Astrocyte (in vitro differentiated cells and primary cell): Measurements from ENCODE around the gene FGD4. TPM values are rescaled to one million over a fixed set of nuclear protein-coding genes. Genes with fewer than 3 reads are reported as not detected.

Source experiments
- DNase-seq: peaks from one replicate; pipeline ENCODE4 v3.0.0-alpha.2; 2010; ENCODE audit warnings: low read depth
- FAIRE-seq: peaks from 2 replicates; lab custom pipeline; 2011; peaks lifted over from hg19 to GRCh38; lab: Jason Lieb, UNC
- H2AFZ ChIP-seq: 2 replicates; pipeline ENCODE4 v1.6.0; 2012; ENCODE audit warnings: low read depth, low read length, inconsistent platforms
- H3K27ac ChIP-seq: 2 replicates; pipeline ENCODE4 v1.5.1; 2011; ENCODE audit warnings: low read depth, low read length, inconsistent platforms
- H3K27me3 ChIP-seq: 2 replicates; pipeline ENCODE4 v1.6.0; 2011; ENCODE audit warnings: low read length, inconsistent platforms; ENCODE audit not compliant: insufficient read depth
- H3K36me3 ChIP-seq: 2 replicates; pipeline ENCODE4 v1.5.1; 2011; ENCODE audit warnings: low read length, inconsistent platforms; ENCODE audit not compliant: insufficient read depth
- H3K4me1 ChIP-seq: 2 replicates; pipeline ENCODE4 v1.5.1; 2011; ENCODE audit warnings: low read length, inconsistent platforms; ENCODE audit not compliant: insufficient read depth
- H3K4me2 ChIP-seq: 2 replicates; pipeline ENCODE4 v1.6.0; 2012; ENCODE audit warnings: low read length, inconsistent platforms
- H3K4me3 ChIP-seq: 2 replicates; pipeline ENCODE4 v1.5.1; 2011; ENCODE audit warnings: low read depth, mild to moderate bottlenecking, low read length, inconsistent platforms; ENCODE audit not compliant: insufficient read depth
- H3K79me2 ChIP-seq: 2 replicates; pipeline ENCODE4 v1.6.0; 2012; ENCODE audit warnings: mild to moderate bottlenecking, low read length, inconsistent platforms; ENCODE audit not compliant: insufficient read depth
- H3K9ac ChIP-seq: 2 replicates; pipeline ENCODE4 v1.6.0; 2012; ENCODE audit warnings: mild to moderate bottlenecking, low read length, inconsistent platforms
- H3K9me3 ChIP-seq: 2 replicates; pipeline ENCODE4 v1.5.1; 2012; ENCODE audit warnings: low read depth, mild to moderate bottlenecking, low read length, inconsistent platforms; ENCODE audit not compliant: insufficient read depth
- H4K20me1 ChIP-seq: 2 replicates; pipeline ENCODE4 v1.6.0; 2012; ENCODE audit warnings: low read length, inconsistent platforms; ENCODE audit not compliant: insufficient read depth
- H3K27ac Mint-ChIP-seq: one replicate; pipeline ENCODE4 v1.8.0; 2021; ENCODE audit warnings: mild to moderate bottlenecking, mixed read lengths; ENCODE audit not compliant: unreplicated experiment
- H3K27me3 Mint-ChIP-seq: one replicate; pipeline ENCODE4 v1.8.0; 2021; ENCODE audit warnings: low read depth, mixed read lengths; ENCODE audit not compliant: unreplicated experiment
- H3K36me3 Mint-ChIP-seq: one replicate; pipeline ENCODE4 v1.8.0; 2021; ENCODE audit warnings: low read depth, mixed read lengths; ENCODE audit not compliant: unreplicated experiment
- H3K4me1 Mint-ChIP-seq: one replicate; pipeline ENCODE4 v1.8.0; 2021; ENCODE audit warnings: low read depth, mixed read lengths; ENCODE audit not compliant: unreplicated experiment
- H3K4me3 Mint-ChIP-seq: one replicate; pipeline ENCODE4 v1.8.0; 2021; ENCODE audit warnings: mild to moderate bottlenecking, moderate library complexity, mixed read lengths; ENCODE audit not compliant: unreplicated experiment
- H3K9me3 Mint-ChIP-seq: one replicate; pipeline ENCODE4 v1.8.0; 2021; ENCODE audit warnings: mild to moderate bottlenecking, mixed read lengths; ENCODE audit not compliant: unreplicated experiment
- CTCF ChIP-seq: IDR thresholded peaks from 2 replicates; pipeline ENCODE4 v1.5.1; 2011; ENCODE audit warnings: low read depth, mild to moderate bottlenecking, inconsistent platforms, low read length, moderate library complexity; ENCODE audit not compliant: insufficient read depth
- EZH2 ChIP-seq: IDR thresholded peaks from 2 replicates; pipeline ENCODE4 v1.6.1; 2012; ENCODE audit warnings: mild to moderate bottlenecking, low read length, inconsistent platforms; ENCODE audit not compliant: insufficient read depth
- total RNA-seq: library from RNA; stranded (reverse); gene quantifications from 2 replicates; pipeline ENCODE4 v1.2.1, GENCODE V29; 2021

FGD4 gene
- total RNA-seq, 1 donor from 2014 or later: 18.7 TPM

- H3K27ac Mint-ChIP-seq: no peak overlapping the region
- no peaks in the 10 kb centered on the region for H3K36me3 ChIP-seq
- H3K36me3 Mint-ChIP-seq: peaks cover 7% of the 10 kb centered on the region
- no peaks in the 10 kb centered on the region for H3K27me3 ChIP-seq
- H3K9me3 Mint-ChIP-seq: no peaks in the 10 kb centered on the region
- FAIRE-seq (no peak), DNase-seq (no peak)
- no peak overlapping the region for H3K4me2 ChIP-seq
- H3K9ac ChIP-seq: no peak overlapping the region
- no peaks in the 10 kb centered on the region for H3K4me1 ChIP-seq
- no peak overlapping the region for H3K4me3 Mint-ChIP-seq
- no peaks in the 10 kb centered on the region for H4K20me1 ChIP-seq
- no peaks in the 10 kb centered on the region for H3K4me1 Mint-ChIP-seq
- no peak overlapping the region for H2AFZ ChIP-seq
- no peak overlapping the region for H3K27ac ChIP-seq
- H3K9me3 ChIP-seq: no peaks in the 10 kb centered on the region
- H3K27me3 Mint-ChIP-seq: no peaks in the 10 kb centered on the region
- TF ChIP-seq CTCF (no peak), EZH2 (no peak)
- no peak overlapping the region for H3K4me3 ChIP-seq
- no peaks in the 10 kb centered on the region for H3K79me2 ChIP-seq
These were observed 71.6 kb downstream of the FGD4 start for GRCh38 chr12:32470936-32471470.

- H3K9me3 Mint-ChIP-seq: no peaks in the 10 kb centered on the region
- H3K27ac ChIP-seq: no peak overlapping the region
- no peak for FAIRE-seq
- H3K79me2 ChIP-seq: no peaks in the 10 kb centered on the region
- no peak overlapping the region for H3K27ac Mint-ChIP-seq
- H3K36me3 ChIP-seq: no peaks in the 10 kb centered on the region
- H3K36me3 Mint-ChIP-seq: peaks cover 7% of the 10 kb centered on the region
- no peaks in the 10 kb centered on the region for H3K9me3 ChIP-seq
- H3K9ac ChIP-seq: no peak overlapping the region
- H3K4me2 ChIP-seq: no peak overlapping the region
- no peaks in the 10 kb centered on the region for H4K20me1 ChIP-seq
- H3K4me3 ChIP-seq: no peak overlapping the region
- H3K4me1 Mint-ChIP-seq: no peaks in the 10 kb centered on the region
- no peak for DNase-seq
- H2AFZ ChIP-seq: no peak overlapping the region
- no peaks in the 10 kb centered on the region for H3K27me3 ChIP-seq
- no peaks in the 10 kb centered on the region for H3K27me3 Mint-ChIP-seq
- H3K4me1 ChIP-seq: no peaks in the 10 kb centered on the region
- TF ChIP-seq EZH2 (no peak), CTCF (no peak)
- no peak overlapping the region for H3K4me3 Mint-ChIP-seq
These were observed 72.2 kb downstream of the FGD4 start for GRCh38 chr12:32471591-32472001.

GRCh38 chr12:32475724-32476123, 76.4 kb downstream of the FGD4 start:
- Mint-ChIP-seq H3K27ac (no peak overlapping the region), H3K4me3 (no peak overlapping the region), H3K36me3 (peaks cover 7% of the 10 kb centered on the region), H3K4me1 (peaks cover 6% of the 10 kb centered on the region), H3K9me3 (no peaks in the 10 kb centered on the region), H3K27me3 (no peaks in the 10 kb centered on the region)
- Histone ChIP-seq H3K4me3 (no peak overlapping the region), H3K36me3 (no peaks in the 10 kb centered on the region), H3K4me2 (no peak overlapping the region), H3K79me2 (no peaks in the 10 kb centered on the region), H3K9me3 (no peaks in the 10 kb centered on the region), H3K4me1 (no peaks in the 10 kb centered on the region), H3K27me3 (no peaks in the 10 kb centered on the region), H3K27ac (no peak overlapping the region), H4K20me1 (no peaks in the 10 kb centered on the region), H3K9ac (no peak overlapping the region), H2AFZ (no peak overlapping the region)
- TF ChIP-seq EZH2 (no peak), CTCF (no peak)
- DNase-seq (no peak), FAIRE-seq (no peak)
